D721Med (cell line): ENCODE measurements around the gene SPSB1.

Experiments
- DNase-seq: peaks from one replicate; pipeline ENCODE4 v3.0.0; 2011; ENCODE audit warnings: low spot score; ENCODE audit not compliant: insufficient read length
- FAIRE-seq: peaks from 2 replicates; lab custom pipeline; 2011; peaks lifted over from hg19 to GRCh38; lab: Jason Lieb, UNC
- CTCF ChIP-seq: IDR thresholded peaks from 2 replicates; pipeline ENCODE4 v1.5.1; 2012; ENCODE audit warnings: mild to moderate bottlenecking, control low read depth; ENCODE audit not compliant: insufficient read depth; ENCODE audit errors: missing control alignments

The SPSB1 gene

GRCh38 chr1:9271283-9271682, 21.4 kb upstream of the SPSB1 start:
- no peak for TF ChIP-seq CTCF
- no peak for FAIRE-seq

GRCh38 chr1:9271861-9272595, 20.7 kb upstream of the SPSB1 start:
- FAIRE-seq (no peak), DNase-seq (no peak)
- no peak for TF ChIP-seq CTCF

More at GRCh38 chr1:9271283-9271682, 21.4 kb upstream of the SPSB1 start:
- DNase-seq = no peak

- DNase-seq (no peak), FAIRE-seq (no peak)
- no peak for TF ChIP-seq CTCF
Measured at GRCh38 chr1:9273177-9273576, 19.5 kb upstream of the SPSB1 start.

GRCh38 chr1:9275161-9275560, 17.5 kb upstream of the SPSB1 start:
- no peak for TF ChIP-seq CTCF
- FAIRE-seq = no peak
- no peak for DNase-seq

GRCh38 chr1:9275567-9276034, 17.1 kb upstream of the SPSB1 start:
- no peak for TF ChIP-seq CTCF
- DNase-seq (no peak), FAIRE-seq (no peak)

GRCh38 chr1:9278116-9278515, 14.6 kb upstream of the SPSB1 start:
- FAIRE-seq (no peak), DNase-seq (no peak)
- no peak for TF ChIP-seq CTCF

- FAIRE-seq = no peak
- no peak for DNase-seq
Measured at GRCh38 chr1:9278585-9279153, 14.0 kb upstream of the SPSB1 start.

More at GRCh38 chr1:9278585-9279153, 14.0 kb upstream of the SPSB1 start:
- TF ChIP-seq CTCF = no peak
